ENCODE measurements around the gene EXOC1L. TPM values are rescaled to one million over a fixed set of nuclear protein-coding genes. Genes with fewer than 3 reads are reported as not detected.

The EXOC1L gene, protein sequence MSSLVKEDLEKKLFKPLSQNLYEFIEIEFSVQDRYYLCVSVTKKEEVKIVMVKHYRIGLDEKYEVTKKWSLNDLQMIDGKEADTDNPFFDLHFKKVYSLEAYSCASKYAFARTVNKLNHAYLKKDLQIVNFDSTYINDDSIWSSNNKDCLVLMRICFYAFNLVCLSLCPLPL
- not detected for polyA plus RNA-seq (ENCODE audit: insufficient read length in 12 of 12)
- long read RNA-seq, donor 1 = 0 reads
- long read RNA-seq, donor 2 = 0 reads
- long read RNA-seq, donor 3 = 0 reads
- long read RNA-seq, donor 4 = 0 reads
- long read RNA-seq, donor 5 = 0 reads
- long read RNA-seq, donor 6 = 0 reads
- long read RNA-seq, donor 7 = 0 reads
- long read RNA-seq, donor 8 = 0 reads
- long read RNA-seq, donor 9 = 0 reads
- long read RNA-seq, donor 10 = 0 reads
- long read RNA-seq, donor 11 = 0 reads

DNA sequence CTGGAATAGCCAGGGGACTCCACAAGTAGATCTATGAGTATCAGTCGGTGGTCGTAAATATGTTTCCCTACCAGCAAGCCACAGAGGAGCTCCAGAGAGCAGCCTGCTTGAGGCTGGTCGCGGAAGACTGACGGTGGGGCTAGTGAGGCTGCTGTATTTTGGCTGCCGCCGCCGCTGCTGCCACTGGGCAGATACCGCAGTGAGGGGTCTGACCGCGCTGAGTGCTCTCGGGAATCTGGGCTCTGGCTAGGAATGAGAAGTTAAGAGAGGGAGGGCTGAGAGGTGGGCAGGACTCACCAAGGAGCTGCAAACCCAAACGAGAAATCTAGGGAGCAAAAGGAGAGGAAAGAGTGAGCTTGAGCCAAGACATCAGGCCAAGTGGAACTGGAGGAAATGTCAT, at the start of gene EXOC1L:
EXOC1L (plus strand) TSS at position 157 of the 400 bp plus-strand sequence; CDS start at position 394, 237 bp downstream.
- DNase-seq = peak; percentile 31

DNA sequence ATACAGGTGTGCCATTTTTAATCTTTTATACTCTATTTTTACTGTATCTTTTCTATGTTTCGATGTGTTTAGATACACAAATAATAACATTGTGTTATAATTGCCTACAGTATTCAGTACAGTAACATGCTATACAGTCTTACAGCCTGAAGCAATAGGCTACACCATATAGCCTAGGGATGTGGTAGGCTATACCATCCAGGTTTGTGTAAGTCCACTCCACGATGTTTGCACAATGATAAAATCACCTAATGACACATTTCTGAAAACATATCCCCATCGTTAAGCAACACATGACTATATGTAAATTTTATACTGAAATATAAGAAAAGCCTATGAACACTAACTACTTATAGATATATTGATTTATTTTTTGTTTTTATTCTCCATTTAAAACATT, 48.9 kb upstream of the EXOC1L start:
- DNase-seq = no peak

DNA sequence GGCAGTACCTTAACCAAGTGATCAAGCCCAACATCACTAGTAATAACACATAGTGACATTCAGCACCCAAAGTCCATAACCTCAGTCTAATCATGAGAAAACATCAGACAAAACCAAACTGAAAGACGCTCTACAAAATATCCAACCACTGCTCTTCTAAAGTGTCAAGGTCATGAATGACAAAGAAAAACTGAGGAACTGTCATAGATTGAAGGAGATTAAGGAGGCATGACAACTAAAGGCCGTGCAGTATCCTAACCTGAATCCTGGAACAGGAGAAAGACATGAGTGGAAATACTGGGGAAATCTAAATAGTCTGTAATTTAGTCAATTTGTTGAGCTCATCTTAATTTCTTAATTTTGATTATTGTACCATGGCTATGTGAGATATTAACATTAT, 38.2 kb upstream of the EXOC1L start:
- no peak for DNase-seq

GRCh38 chr4:55781812-55782211, 37.8 kb upstream of the EXOC1L start:
- DNase-seq = no peak

- no peak for DNase-seq
Measured at GRCh38 chr4:55783584-55783983, 36.0 kb upstream of the EXOC1L start.

GRCh38 chr4:55784747-55785146, 34.8 kb upstream of the EXOC1L start:
- DNase-seq = no peak

DNA sequence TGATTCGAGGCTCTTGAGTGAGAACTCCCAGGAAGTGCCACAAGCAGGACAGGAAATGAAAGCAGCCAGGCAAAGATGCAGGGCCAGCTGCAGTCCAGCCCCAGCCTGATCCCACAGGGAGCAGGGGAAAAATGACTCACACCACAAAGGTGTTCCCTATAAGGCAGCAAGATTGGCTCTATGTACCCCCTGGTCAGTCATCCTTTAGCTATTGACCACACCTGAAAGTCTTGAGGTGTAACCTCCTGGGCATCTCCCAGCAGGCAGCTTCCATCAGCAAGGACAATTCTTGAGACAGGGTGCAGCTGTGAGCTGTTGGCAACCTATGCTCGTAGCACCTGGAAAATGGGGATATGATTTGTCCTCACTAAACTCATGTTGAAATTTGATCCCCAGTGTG, 27.9 kb upstream of the EXOC1L start:
- DNase-seq = no peak

DNA sequence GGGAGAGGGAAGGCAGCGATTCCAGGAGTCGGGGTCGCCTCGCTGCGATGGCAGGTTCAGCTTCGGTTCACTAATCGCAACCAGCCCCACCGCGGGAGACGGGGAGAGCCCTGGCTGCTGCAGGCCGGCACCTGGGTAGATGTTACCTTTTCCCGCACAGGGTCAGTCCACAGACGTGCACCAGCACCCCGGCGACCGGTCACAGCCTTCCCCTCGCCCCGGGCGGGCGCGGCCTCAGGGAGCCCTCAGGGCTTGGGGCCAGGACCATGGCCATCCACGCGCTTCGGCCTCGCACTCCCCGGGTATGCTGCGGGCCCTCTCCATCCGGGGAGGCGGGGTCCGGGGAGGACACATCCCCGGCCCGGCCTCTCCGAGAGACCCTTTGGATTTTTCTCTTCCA, 26.1 kb upstream of the EXOC1L start:
- DNase-seq = no peak

- DNase-seq = no peak
Measured at GRCh38 chr4:55794053-55794452, 25.5 kb upstream of the EXOC1L start.

- DNase-seq = no peak
Measured at GRCh38 chr4:55795341-55795740, 24.2 kb upstream of the EXOC1L start.

DNA sequence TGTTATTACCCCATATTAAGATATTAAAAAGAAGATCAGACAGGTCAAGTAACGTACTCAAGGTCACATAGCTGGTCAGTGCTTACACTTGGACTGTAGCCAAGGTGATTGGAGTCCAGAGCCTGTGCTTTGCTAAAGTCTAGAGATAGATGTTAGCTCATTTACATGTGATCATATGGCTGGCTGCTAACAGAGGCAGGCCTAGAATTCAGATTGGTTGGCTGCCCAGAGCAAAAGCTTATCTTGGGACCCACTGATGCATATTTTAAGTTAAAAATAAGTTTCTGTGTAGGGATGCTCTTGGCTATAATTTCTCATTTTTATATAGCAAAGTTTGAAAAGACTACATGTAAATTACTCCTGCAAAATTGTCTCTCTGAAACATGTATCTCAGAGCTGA, 18.1 kb upstream of the EXOC1L start:
- peak; percentile 9 for DNase-seq

DNA sequence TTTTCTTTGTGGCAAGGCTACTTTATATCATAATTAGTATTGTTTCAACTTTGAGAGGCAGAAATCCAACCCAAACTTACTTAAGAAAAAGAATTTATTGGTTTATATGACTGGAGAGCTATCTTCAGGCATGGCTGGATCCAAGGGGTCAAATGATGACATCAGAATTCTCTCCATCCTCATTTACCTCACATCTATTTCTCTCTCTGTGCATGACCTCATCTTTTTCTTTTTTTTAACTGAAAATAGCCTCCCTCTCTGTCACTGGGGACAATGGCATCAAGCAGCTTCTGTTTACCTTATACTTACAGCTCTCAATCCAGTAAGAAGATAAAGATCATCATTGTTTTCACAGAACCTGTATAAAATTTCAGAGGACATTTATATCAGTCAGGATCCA, 12.0 kb upstream of the EXOC1L start:
- DNase-seq = no peak

- DNase-seq = no peak
Measured at GRCh38 chr4:55808186-55808585, 11.4 kb upstream of the EXOC1L start.

- no peak for DNase-seq
Measured at GRCh38 chr4:55808632-55809031, 11.0 kb upstream of the EXOC1L start.

- no peak for DNase-seq
Measured at GRCh38 chr4:55817691-55818090, 1.9 kb upstream of the EXOC1L start.

- no peak for DNase-seq
Measured at GRCh38 chr4:55820279-55820678, 689 bp downstream of the EXOC1L start.

DNA sequence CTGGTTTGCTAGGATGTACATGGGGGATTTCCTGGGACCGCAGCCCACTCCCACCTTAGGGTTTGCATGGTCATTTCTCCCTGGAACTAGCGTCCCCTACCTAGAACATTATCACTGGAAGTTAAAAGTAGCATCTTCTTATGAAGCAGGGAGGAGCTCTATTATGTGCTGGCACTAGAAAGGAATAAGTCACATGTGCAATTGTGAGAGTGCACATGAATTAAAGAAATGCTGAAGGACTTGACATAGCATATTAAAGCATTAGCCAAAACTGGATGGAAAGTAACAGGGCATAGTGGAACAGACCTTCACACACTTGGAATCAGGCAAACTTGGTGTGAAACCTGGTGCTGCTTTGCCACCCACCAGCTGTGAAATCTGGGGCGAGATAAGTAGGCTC, 2.7 kb downstream of the EXOC1L start:
- DNase-seq = no peak

- no peak for DNase-seq
Measured at GRCh38 chr4:55824865-55825264, 5.3 kb downstream of the EXOC1L start.

- DNase-seq = no peak
Measured at GRCh38 chr4:55826986-55827385, 7.4 kb downstream of the EXOC1L start.

- no peak for DNase-seq
Measured at GRCh38 chr4:55827582-55827981, 8.0 kb downstream of the EXOC1L start.

DNA sequence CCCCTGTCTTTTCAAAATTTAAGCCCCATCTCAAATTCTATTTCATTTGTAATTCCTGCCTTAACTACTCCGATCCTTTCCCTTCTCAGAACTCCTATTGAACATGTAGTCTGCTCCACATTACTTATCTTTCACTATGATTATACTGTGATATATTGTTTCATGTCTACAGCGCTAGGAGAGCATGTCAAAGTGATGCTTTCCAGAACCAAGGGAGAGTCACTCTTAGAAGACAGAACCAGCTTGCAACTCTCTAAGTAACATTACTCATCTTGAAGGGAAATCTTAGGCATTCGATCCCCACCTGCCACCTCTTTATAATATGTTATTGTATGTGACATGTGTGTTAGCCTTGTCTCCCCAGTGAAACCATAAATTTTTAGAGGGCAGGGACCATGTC, 10.5 kb downstream of the EXOC1L start:
- no peak for DNase-seq

DNA sequence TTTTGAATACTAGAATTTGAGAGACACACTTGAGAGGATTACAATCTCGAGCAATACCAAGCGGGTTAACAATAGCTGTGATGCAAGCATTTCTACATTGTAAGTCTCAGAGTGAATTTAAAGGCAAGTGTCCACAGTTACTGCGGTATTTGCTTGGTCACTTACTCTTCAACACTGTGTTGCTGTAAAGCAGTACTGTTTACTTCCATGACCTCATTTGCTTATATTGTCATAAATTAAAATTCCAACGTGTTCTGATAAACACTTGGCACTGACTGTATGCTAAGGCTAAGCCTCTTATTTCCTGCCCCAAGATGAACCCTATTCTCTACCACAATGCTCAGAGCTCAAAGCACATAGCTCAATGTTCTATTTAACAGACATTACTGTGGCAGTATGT, 11.1 kb downstream of the EXOC1L start:
- DNase-seq = no peak

GRCh38 chr4:55834086-55834795, 14.7 kb downstream of the EXOC1L start:
- no peak for DNase-seq
